ENCODE results near the gene NEB.

- TF ChIP-seq, protein P1, sequence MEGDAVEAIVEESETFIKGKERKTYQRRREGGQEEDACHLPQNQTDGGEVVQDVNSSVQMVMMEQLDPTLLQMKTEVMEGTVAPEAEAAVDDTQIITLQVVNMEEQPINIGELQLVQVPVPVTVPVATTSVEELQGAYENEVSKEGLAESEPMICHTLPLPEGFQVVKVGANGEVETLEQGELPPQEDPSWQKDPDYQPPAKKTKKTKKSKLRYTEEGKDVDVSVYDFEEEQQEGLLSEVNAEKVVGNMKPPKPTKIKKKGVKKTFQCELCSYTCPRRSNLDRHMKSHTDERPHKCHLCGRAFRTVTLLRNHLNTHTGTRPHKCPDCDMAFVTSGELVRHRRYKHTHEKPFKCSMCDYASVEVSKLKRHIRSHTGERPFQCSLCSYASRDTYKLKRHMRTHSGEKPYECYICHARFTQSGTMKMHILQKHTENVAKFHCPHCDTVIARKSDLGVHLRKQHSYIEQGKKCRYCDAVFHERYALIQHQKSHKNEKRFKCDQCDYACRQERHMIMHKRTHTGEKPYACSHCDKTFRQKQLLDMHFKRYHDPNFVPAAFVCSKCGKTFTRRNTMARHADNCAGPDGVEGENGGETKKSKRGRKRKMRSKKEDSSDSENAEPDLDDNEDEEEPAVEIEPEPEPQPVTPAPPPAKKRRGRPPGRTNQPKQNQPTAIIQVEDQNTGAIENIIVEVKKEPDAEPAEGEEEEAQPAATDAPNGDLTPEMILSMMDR (IDR thresholded peaks at IDR 0.05), result no peak
- TF ChIP-seq USF2 (IDR thresholded peaks at IDR 0.05; ENCODE audit: borderline replicate concordance, low read depth, low read length), result no peak
- TF ChIP-seq EP300 (IDR thresholded peaks at IDR 0.05; ENCODE audit: borderline replicate concordance in 1 of 2, low read depth in 1 of 2, low read length in 1 of 2), result no peak
- TF ChIP-seq MEF2A (IDR thresholded peaks at IDR 0.05; ENCODE audit: borderline replicate concordance, low read depth), result no peak
- no peak for TF ChIP-seq POLR2AphosphoS5 (IDR thresholded peaks at IDR 0.05; ENCODE audit: low read depth, low read length)
- no peak for TF ChIP-seq RFX5 (IDR thresholded peaks at IDR 0.05; ENCODE audit: low read length)
- TF ChIP-seq TAF1 (IDR thresholded peaks at IDR 0.05; ENCODE audit: borderline replicate concordance, low read depth, low read length), result no peak
- TF ChIP-seq FOXJ3 (CRISPR knock-in tag; IDR thresholded peaks at IDR 0.05), result no peak
- TF ChIP-seq MXI1 (IDR thresholded peaks at IDR 0.05; ENCODE audit: low read depth, low read length), result no peak
- TF ChIP-seq FOXM1 (IDR thresholded peaks at IDR 0.05; ENCODE audit: low read depth), result no peak
- no peak for TF ChIP-seq YY1 (IDR thresholded peaks at IDR 0.05; ENCODE audit: low read depth)
- TF ChIP-seq MAX (IDR thresholded peaks at IDR 0.05; ENCODE audit: low read depth), result no peak
- no peak for TF ChIP-seq NFIC (IDR thresholded peaks at IDR 0.05; ENCODE audit: borderline replicate concordance)
- no peak for TF ChIP-seq SMC3 (IDR thresholded peaks at IDR 0.05; ENCODE audit: low read depth, low read length)
Measured at GRCh38 chr2:151770995-151771394, 36.7 kb upstream of the NEB start.

All from SK-N-SH (cell line).